CD14-positive monocyte (primary cell): Measurements from ENCODE around the gene KIF4A. TPM values are rescaled to one million over a fixed set of nuclear protein-coding genes. Genes with fewer than 3 reads are reported as not detected.

Experiments
- DNase-seq, 3 donors: peaks; one replicate each; pipeline ENCODE4 v3.0.0-alpha.2; 2011 to 2022
- H2AFZ ChIP-seq: 2 replicates; pipeline ENCODE4 v1.6.0; 2012; ENCODE audit warnings: mild to moderate bottlenecking, low read depth, low read length, inconsistent platforms; ENCODE audit not compliant: insufficient read depth, poor library complexity, severe bottlenecking
- H3K27ac ChIP-seq, 2 donors: 1 replicate in 1 of 2; 2 replicates in 1 of 2; pipeline ENCODE4 v1.5.1; 2012 to 2013; ENCODE audit warnings: low read length in 2 of 2, control low read depth in 1 of 2, inconsistent platforms in 1 of 2, low read depth in 1 of 2, mild to moderate bottlenecking in 1 of 2
- H3K27me3 ChIP-seq, 2 donors: one replicate each; pipeline versions ENCODE4 v1.6.0 to v1.6.1; 2011 to 2013; ENCODE audit warnings: low read length in 2 of 2; ENCODE audit not compliant: control insufficient read depth in 2 of 2, insufficient read depth in 2 of 2
- H3K36me3 ChIP-seq, 2 donors: replicated peaks in 1 of 2; 1 replicate in 1 of 2; 2 replicates in 1 of 2; pipeline versions ENCODE4 v1.5.1 to v1.6.1; 2012 to 2013; ENCODE audit warnings: low read length in 2 of 2, control low read depth in 1 of 2, inconsistent platforms in 1 of 2, mild to moderate bottlenecking in 1 of 2; ENCODE audit not compliant: insufficient read depth in 2 of 2, control insufficient read depth in 1 of 2
- H3K4me1 ChIP-seq, 2 donors: 1 replicate in 1 of 2; 2 replicates in 1 of 2; pipeline versions ENCODE4 v1.5.1 to v1.6.1; 2012 to 2013; ENCODE audit warnings: low read length in 2 of 2, control low read depth in 1 of 2, inconsistent platforms in 1 of 2, mild to moderate bottlenecking in 1 of 2, moderate library complexity in 1 of 2; ENCODE audit not compliant: insufficient read depth in 2 of 2, control insufficient read depth in 1 of 2
- H3K4me2 ChIP-seq: replicated peaks from 2 replicates; pipeline ENCODE3; 2012; ENCODE audit warnings: low read length, moderate library complexity, mild to moderate bottlenecking; ENCODE audit not compliant: poor library complexity, severe bottlenecking; ENCODE audit errors: extremely low read depth
- H3K4me3 ChIP-seq, 3 experiments: fragments of 200-600 bp in 1 of 3; sonication (generic) in 1 of 3; replicated peaks in 1 of 3; 1 replicate in 2 of 3; 2 replicates in 1 of 3; pipeline ENCODE4 v1.5.1; 2011 to 2013; ENCODE audit warnings: low read length in 3 of 3, mild to moderate bottlenecking in 3 of 3, control low read depth in 2 of 3, low read depth in 2 of 3, inconsistent platforms in 1 of 3, moderate library complexity in 1 of 3
- H3K79me2 ChIP-seq: 2 replicates; pipeline ENCODE4 v1.6.0; 2012; ENCODE audit warnings: mild to moderate bottlenecking, control low read depth, inconsistent platforms, low read length, moderate library complexity; ENCODE audit not compliant: insufficient read depth
- H3K9ac ChIP-seq: 2 replicates; pipeline ENCODE4 v1.6.0; 2017; ENCODE audit warnings: low read length, mild to moderate bottlenecking; ENCODE audit not compliant: insufficient read depth, poor library complexity, severe bottlenecking
- H3K9me3 ChIP-seq, 2 donors: replicated peaks in 1 of 2; 1 replicate in 1 of 2; 2 replicates in 1 of 2; pipeline versions ENCODE4 v1.5.1 to v1.6.1; 2012 to 2013; ENCODE audit warnings: low read length in 2 of 2, control low read depth in 1 of 2; ENCODE audit not compliant: control insufficient read depth in 1 of 2, insufficient read depth in 1 of 2
- H4K20me1 ChIP-seq: 2 replicates; pipeline ENCODE4 v1.6.0; 2012; ENCODE audit warnings: mild to moderate bottlenecking, low read length, control low read depth, moderate library complexity; ENCODE audit not compliant: insufficient read depth
- H3K27ac Mint-ChIP-seq, 7 donors: one replicate each; pipeline ENCODE4 v1.8.0; 2020; ENCODE audit warnings: mild to moderate bottlenecking in 7 of 7, mixed read lengths in 7 of 7, moderate library complexity in 6 of 7, inconsistent platforms in 2 of 7
- H3K27me3 Mint-ChIP-seq, 3 donors: one replicate each; pipeline ENCODE4 v1.8.0; 2021 to 2022; ENCODE audit warnings: low read depth in 3 of 3, mild to moderate bottlenecking in 3 of 3, mixed read lengths in 3 of 3, moderate library complexity in 3 of 3, inconsistent platforms in 1 of 3
- H3K36me3 Mint-ChIP-seq, 2 donors: one replicate each; pipeline ENCODE4 v1.8.0; 2020; ENCODE audit warnings: mixed read lengths in 2 of 2, inconsistent platforms in 1 of 2, mild to moderate bottlenecking in 1 of 2
- H3K4me1 Mint-ChIP-seq: one replicate; pipeline ENCODE4 v1.8.0; 2020; ENCODE audit warnings: mild to moderate bottlenecking, mixed read lengths
- H3K4me3 Mint-ChIP-seq, 2 donors: one replicate each; pipeline ENCODE4 v1.8.0; 2020; ENCODE audit warnings: mild to moderate bottlenecking in 2 of 2, mixed read lengths in 2 of 2, moderate library complexity in 1 of 2
- H3K9me3 Mint-ChIP-seq, 7 donors: one replicate each; pipeline ENCODE4 v1.8.0; 2020 to 2022; ENCODE audit warnings: mixed read lengths in 7 of 7, mild to moderate bottlenecking in 6 of 7, moderate library complexity in 6 of 7, inconsistent platforms in 2 of 7
- CTCF ChIP-seq: fragments of 200-600 bp; IDR thresholded peaks from one replicate; pipeline ENCODE4 v1.8.0; 2022; ENCODE audit warnings: antibody characterized with exemption, mild to moderate bottlenecking
- WGBS: methylation state at CpG from one replicate; pipeline ENCODE4 v1.1.5; 2013; ENCODE audit warnings: missing lambda C conversion rate; ENCODE audit not compliant: insufficient coverage; 5-methylcytosine and 5-hydroxymethylcytosine counted together
- intact Hi-C, 2 donors: fragments of 100-400 bp; cut with micrococcal nuclease; formaldehyde crosslinking; loops; one replicate each; pipeline versions ENCODE4 v1.15.0 to v1.15.1; 2023
- polyA plus RNA-seq, 3 donors: library from polyadenylated mRNA; depleted of rRNA in 1 of 3; unstranded in 2 of 3; stranded (reverse) in 1 of 3; fragments of 300-500 nt in 2 of 3; fragments of >200 nt in 1 of 3; fragmentation: Illumina TruSeq in 2 of 3; gene quantifications; 1 replicate in 2 of 3; 2 replicates in 1 of 3; pipeline ENCODE4 v1.2.3, GENCODE V29; 2012 to 2021

KIF4A gene
- polyA plus RNA-seq, 3 donors = 0.03 TPM; not detected in 2

DNA sequence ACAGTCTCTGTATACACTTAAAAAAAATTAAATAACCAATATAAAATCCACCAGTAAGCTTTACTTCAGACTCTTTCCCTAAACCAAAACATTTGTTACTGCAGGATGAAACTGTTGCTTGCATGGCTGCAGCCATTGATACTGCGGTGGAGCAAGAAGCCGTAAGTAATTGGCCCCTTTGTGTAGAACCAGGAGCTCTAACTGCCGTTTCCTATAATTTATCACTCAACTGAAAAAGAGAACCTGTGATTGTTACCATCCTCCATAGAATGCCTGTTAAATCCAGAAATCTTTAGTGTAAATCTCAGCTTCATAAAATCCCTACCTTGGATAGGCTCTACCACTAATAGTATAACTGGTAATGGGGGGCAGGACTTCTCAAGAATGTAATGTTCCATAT lies 62.6 kb downstream of the KIF4A start:
- Mint-ChIP-seq H3K9me3 (peaks cover 2 to 26% (median 11%) of the 10 kb centered on the region in 7 donors), H3K4me3 (no peak overlapping the region), H3K27me3 (no peaks in the 10 kb centered on the region), H3K36me3 (peaks cover 33 to 57% of the 10 kb centered on the region in 2 donors), H3K4me1 (no peaks in the 10 kb centered on the region), H3K27ac (no peak overlapping the region)
- WGBS = no CpG with 5 or more reads among the region's 3 CpGs
- Histone ChIP-seq H3K27me3 (no peaks in the 10 kb centered on the region), H2AFZ (no peak overlapping the region), H4K20me1 (no peaks in the 10 kb centered on the region), H3K36me3 (peaks cover 16 to 18% of the 10 kb centered on the region in 2 donors), H3K4me1 (no peaks in the 10 kb centered on the region), H3K4me2 (no peak overlapping the region), H3K9ac (no peak overlapping the region), H3K4me3 (no peak overlapping the region), H3K9me3 (peaks cover 0 to 3% of the 10 kb centered on the region in 2 donors), H3K79me2 (no peaks in the 10 kb centered on the region), H3K27ac (no peak overlapping the region)
- TF ChIP-seq CTCF = no peak
- DNase-seq = no peak
- intact Hi-C loops = no loop called here

DNA sequence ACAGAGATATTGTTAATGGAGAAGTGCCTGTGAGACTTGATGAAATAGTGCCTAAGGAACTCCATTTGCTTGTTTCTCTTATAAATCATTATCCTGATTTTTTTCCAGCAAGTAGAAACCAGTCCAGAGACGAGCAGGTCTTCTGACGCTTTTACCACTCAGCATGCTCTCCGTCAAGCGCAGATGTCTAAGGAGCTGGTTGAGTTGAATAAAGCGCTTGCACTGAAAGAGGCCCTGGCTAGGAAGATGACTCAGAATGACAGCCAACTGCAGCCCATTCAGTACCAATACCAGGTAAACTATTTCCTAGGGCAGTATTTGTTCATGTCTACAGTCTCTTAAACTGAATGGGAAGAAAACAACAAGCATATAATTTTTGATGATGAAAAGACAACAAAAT lies 63.6 kb downstream of the KIF4A start:
- Histone ChIP-seq H3K4me3 (no peak overlapping the region), H3K4me2 (no peak overlapping the region), H3K9ac (no peak overlapping the region), H3K4me1 (no peaks in the 10 kb centered on the region), H3K36me3 (peaks cover 16 to 22% of the 10 kb centered on the region in 2 donors), H3K27ac (no peak overlapping the region), H3K9me3 (peaks cover 0 to 3% of the 10 kb centered on the region in 2 donors), H2AFZ (no peak overlapping the region), H3K27me3 (no peaks in the 10 kb centered on the region), H3K79me2 (no peaks in the 10 kb centered on the region), H4K20me1 (no peaks in the 10 kb centered on the region)
- Mint-ChIP-seq H3K27ac (no peak overlapping the region), H3K9me3 (peaks cover 2 to 19% (median 5%) of the 10 kb centered on the region in 7 donors), H3K4me3 (no peak overlapping the region), H3K36me3 (peaks cover 36 to 50% of the 10 kb centered on the region in 2 donors), H3K27me3 (peaks cover 0 to 3% (median 0%) of the 10 kb centered on the region in 3 donors), H3K4me1 (no peaks in the 10 kb centered on the region)
- TF ChIP-seq CTCF = no peak
- DNase-seq = no peak
- whole genome bisulfite sequencing = no CpG with 5 or more reads among the region's 5 CpGs
- intact Hi-C loops = no loop called here
